T-helper 1 cell treated with Interleukin-12 subunit alpha and Interleukin-12 subunit beta and Interleukin-4 antibody, amounts not matched to agents 30 μg/mL and 1 μg/mL, for 36 hours (primary cell): Measurements from ENCODE around the gene CTSV.
"Not testable (repeated sequence)": the region's sequence is repeated elsewhere in the genome, so short reads cannot be mapped to it uniquely, and the experiment has no call there.

ENCODE experiments used
- H3K27ac Mint-ChIP-seq: one replicate; pipeline ENCODE4 v1.8.0; 2021; ENCODE audit warnings: mild to moderate bottlenecking, mixed read lengths
- H3K27me3 Mint-ChIP-seq: one replicate; pipeline ENCODE4 v1.8.0; 2021; ENCODE audit warnings: low read depth, mixed read lengths
- H3K36me3 Mint-ChIP-seq: one replicate; pipeline ENCODE4 v1.8.0; 2021; ENCODE audit warnings: low read depth, mixed read lengths
- H3K4me1 Mint-ChIP-seq: one replicate; pipeline ENCODE4 v1.8.0; 2021; ENCODE audit warnings: low read depth, mixed read lengths
- H3K4me3 Mint-ChIP-seq: one replicate; pipeline ENCODE4 v1.8.0; 2021; ENCODE audit warnings: mild to moderate bottlenecking, moderate library complexity, mixed read lengths
- H3K9me3 Mint-ChIP-seq: one replicate; pipeline ENCODE4 v1.8.0; 2021; ENCODE audit warnings: mixed read lengths

CTSV gene

GRCh38 chr9:97000139-97000787 lies 38.7 kb downstream of the CTSV start:
- H3K9me3 Mint-ChIP-seq, H3K27ac Mint-ChIP-seq, H3K36me3 Mint-ChIP-seq, H3K27me3 Mint-ChIP-seq, H3K4me3 Mint-ChIP-seq, H3K4me1 Mint-ChIP-seq: not testable (repeated sequence)

GRCh38 chr9:96999733-97000132 lies 39.2 kb downstream of the CTSV start:
- not testable (repeated sequence) for H3K27ac Mint-ChIP-seq, H3K4me3 Mint-ChIP-seq, H3K4me1 Mint-ChIP-seq, H3K9me3 Mint-ChIP-seq, H3K36me3 Mint-ChIP-seq, H3K27me3 Mint-ChIP-seq

- not testable (repeated sequence) for H3K27ac Mint-ChIP-seq, H3K27me3 Mint-ChIP-seq, H3K36me3 Mint-ChIP-seq, H3K4me3 Mint-ChIP-seq, H3K9me3 Mint-ChIP-seq, H3K4me1 Mint-ChIP-seq
Measured at GRCh38 chr9:96997009-96997701, 41.8 kb downstream of the CTSV start.

- not testable (repeated sequence) for H3K27ac Mint-ChIP-seq, H3K9me3 Mint-ChIP-seq, H3K4me3 Mint-ChIP-seq, H3K36me3 Mint-ChIP-seq, H3K27me3 Mint-ChIP-seq
- peaks cover 10% of the 10 kb centered on the region for H3K4me1 Mint-ChIP-seq
Measured at GRCh38 chr9:96994531-96995016, 44.4 kb downstream of the CTSV start.

GRCh38 chr9:96992303-96992702 lies 46.6 kb downstream of the CTSV start:
- peaks cover 12% of the 10 kb centered on the region for H3K4me1 Mint-ChIP-seq
- not testable (repeated sequence) for H3K4me3 Mint-ChIP-seq, H3K36me3 Mint-ChIP-seq, H3K27ac Mint-ChIP-seq, H3K27me3 Mint-ChIP-seq, H3K9me3 Mint-ChIP-seq

GRCh38 chr9:96989747-96990318 lies 49.1 kb downstream of the CTSV start:
- H3K36me3 Mint-ChIP-seq, H3K9me3 Mint-ChIP-seq, H3K27me3 Mint-ChIP-seq, H3K4me3 Mint-ChIP-seq, H3K27ac Mint-ChIP-seq: not testable (repeated sequence)
- peaks cover 12% of the 10 kb centered on the region for H3K4me1 Mint-ChIP-seq

- H3K4me3 Mint-ChIP-seq, H3K4me1 Mint-ChIP-seq, H3K27me3 Mint-ChIP-seq, H3K36me3 Mint-ChIP-seq, H3K9me3 Mint-ChIP-seq, H3K27ac Mint-ChIP-seq: not testable (repeated sequence)
Measured at GRCh38 chr9:96984887-96985286, 54.1 kb downstream of the CTSV start.

GRCh38 chr9:96984139-96984538 lies 54.8 kb downstream of the CTSV start:
- H3K27me3 Mint-ChIP-seq, H3K27ac Mint-ChIP-seq, H3K36me3 Mint-ChIP-seq, H3K9me3 Mint-ChIP-seq, H3K4me1 Mint-ChIP-seq, H3K4me3 Mint-ChIP-seq: not testable (repeated sequence)

GRCh38 chr9:96983496-96984122 lies 55.3 kb downstream of the CTSV start:
- H3K27me3 Mint-ChIP-seq, H3K4me1 Mint-ChIP-seq, H3K9me3 Mint-ChIP-seq, H3K27ac Mint-ChIP-seq, H3K36me3 Mint-ChIP-seq, H3K4me3 Mint-ChIP-seq: not testable (repeated sequence)
